HepG2 (cell line): ENCODE data around the gene MORC1. TPM values are rescaled to one million over a fixed set of nuclear protein-coding genes. Genes with fewer than 3 reads are reported as not detected.

ENCODE experiments used
- ATAC-seq: fragments of 200-7000 bp; cut with Tn5 transposase; 3 replicates; pipeline ENCODE4 v1.9.1; 2020; ENCODE audit warnings: mild to moderate bottlenecking, moderate library complexity
- BruUV-seq: library from RNA; stranded (reverse); fragments of 400-500 nt; replicated peaks from 2 replicates; lab custom pipeline; 2021; lab: Mats Ljungman, UMichigan
- CTCF ChIA-PET: fragments of 300-600 bp; formaldehyde crosslinking; extraction: SDS; loops from one replicate; lab custom pipeline; 2021; ENCODE audit warnings: low total read pairs, inconsistent platforms, low intra/inter-chr PET ratio; lab: Yijun Ruan, JAX
- POLR2A ChIA-PET: fragments of 350-600 bp; sonication (Branson Sonifier 250); formaldehyde crosslinking; loops from one replicate; lab custom pipeline; 2020; ENCODE audit warnings: antibody characterized with exemption, inconsistent platforms; lab: Yijun Ruan, JAX
- DNase-seq: peaks from one replicate; pipeline ENCODE4 v3.0.0-alpha.2; 2015; ENCODE audit warnings: low spot score
- FAIRE-seq: peaks from 3 replicates; lab custom pipeline; 2011; peaks lifted over from hg19 to GRCh38; lab: Jason Lieb, UNC
- H2AFZ ChIP-seq: one replicate; pipeline ENCODE4 v1.6.1; 2011; ENCODE audit warnings: low read length, inconsistent platforms
- H3K27ac ChIP-seq: fragments of 300-600 bp; 3 replicates; pipeline ENCODE4 v1.8.0; 2011; ENCODE audit warnings: mixed run types, mild to moderate bottlenecking, mixed read lengths, low read length, inconsistent platforms; ENCODE audit not compliant: insufficient read depth; ENCODE audit errors: extremely low read length
- H3K27me3 ChIP-seq, 2 experiments: fragments of 200-600 bp in 1 of 2; 2 replicates in 1 of 2; 3 replicates in 1 of 2; pipeline versions ENCODE4 v1.6.0 to v1.8.0; 2011; ENCODE audit warnings: low read length in 2 of 2, mild to moderate bottlenecking in 2 of 2, moderate library complexity in 2 of 2, inconsistent platforms in 1 of 2; ENCODE audit not compliant: insufficient read depth in 2 of 2, control insufficient read depth in 1 of 2
- H3K36me3 ChIP-seq, 2 experiments: fragments of 200-600 bp in 1 of 2; replicated peaks in 1 of 2; 2 replicates in 1 of 2; 3 replicates in 1 of 2; pipeline versions ENCODE4 v1.5.1 to v1.8.0; 2011; ENCODE audit warnings: low read length in 2 of 2, inconsistent platforms in 1 of 2; ENCODE audit not compliant: insufficient read depth in 2 of 2, control insufficient read depth in 1 of 2
- H3K4me1 ChIP-seq: 2 replicates; pipeline ENCODE4 v1.5.1; 2012; ENCODE audit warnings: low read length, inconsistent platforms; ENCODE audit not compliant: insufficient read depth
- H3K4me2 ChIP-seq: 2 replicates; pipeline ENCODE4 v1.6.0; 2011; ENCODE audit warnings: low read depth, low read length, inconsistent platforms
- H3K4me3 ChIP-seq, 3 experiments: fragments of 200-600 bp in 1 of 3; sonication (generic), shearing (Covaris generic) in 1 of 3; replicated peaks in 1 of 3; 2 replicates each; pipeline ENCODE4 v1.5.1; 2011 to 2016; ENCODE audit warnings: low read length in 3 of 3, inconsistent platforms in 2 of 3, low read depth in 2 of 3, mild to moderate bottlenecking in 2 of 3, control low read depth in 1 of 3, mixed read lengths in 1 of 3; ENCODE audit not compliant: insufficient read depth in 1 of 3
- H3K79me2 ChIP-seq: one replicate; pipeline ENCODE4 v1.6.1; 2011; ENCODE audit warnings: low read length, inconsistent platforms; ENCODE audit not compliant: insufficient read depth
- H3K9ac ChIP-seq: 2 replicates; pipeline ENCODE4 v1.6.0; 2011; ENCODE audit warnings: mild to moderate bottlenecking, low read depth, low read length, inconsistent platforms; ENCODE audit not compliant: insufficient read depth
- H3K9me3 ChIP-seq: 2 replicates; pipeline ENCODE4 v1.5.1; 2012; ENCODE audit warnings: mild to moderate bottlenecking, low read length
- H4K20me1 ChIP-seq: 2 replicates; pipeline ENCODE4 v1.6.0; 2011; ENCODE audit warnings: inconsistent platforms, mild to moderate bottlenecking, low read length, moderate library complexity; ENCODE audit not compliant: insufficient read depth
- MAFF ChIP-seq: IDR thresholded peaks from 2 replicates; pipeline ENCODE4 v1.6.1; 2011; ENCODE audit warnings: low read depth, low read length, improper control_type of control experiment
- MAFK ChIP-seq, 2 experiments: IDR thresholded peaks in 1 of 2; conservative IDR thresholded peaks in 1 of 2; 2 replicates each; pipeline ENCODE4 v1.6.1; 2011; ENCODE audit warnings: improper control_type of control experiment in 2 of 2, low read length in 2 of 2
- MZF1 ChIP-seq: sonication (generic); formaldehyde crosslinking; IDR thresholded peaks from 2 replicates; pipeline ENCODE4 v1.8.1; 2023; ENCODE audit warnings: mild to moderate bottlenecking, missing genetic modification reagents, borderline replicate concordance
- RELA ChIP-seq: sonication (generic); formaldehyde crosslinking; IDR thresholded peaks from 2 replicates; pipeline ENCODE4 v1.4.0; 2020; ENCODE audit warnings: missing genetic modification reagents
- SMARCE1 ChIP-seq: fragments of 450-650 bp; IDR thresholded peaks from 2 replicates; pipeline ENCODE4 v1.6.1; 2017; ENCODE audit warnings: borderline replicate concordance
- SMC3 ChIP-seq: IDR thresholded peaks from 2 replicates; pipeline ENCODE4 v1.6.1; 2011; ENCODE audit warnings: low read length, improper control_type of control experiment
- STAG1 ChIP-seq: sonication (generic); formaldehyde crosslinking; IDR thresholded peaks from 2 replicates; pipeline ENCODE4 v1.4.0; 2020; ENCODE audit warnings: missing genetic modification reagents
- ZNF570 ChIP-seq: sonication (generic); formaldehyde crosslinking; IDR thresholded peaks from 2 replicates; pipeline ENCODE4 v1.4.0; 2020; ENCODE audit warnings: mild to moderate bottlenecking, missing genetic modification reagents, borderline replicate concordance
- ZNF883 ChIP-seq: sonication (generic); formaldehyde crosslinking; IDR thresholded peaks from 2 replicates; pipeline ENCODE4 v1.5.1; 2020; ENCODE audit warnings: mild to moderate bottlenecking, missing genetic modification reagents; ENCODE audit errors: not compliant biosample characterization
- WGBS: methylation state at CpG from one replicate; pipeline ENCODE4 v1.1.6; 2017; ENCODE audit warnings: low lambda C conversion rate; 5-methylcytosine and 5-hydroxymethylcytosine counted together
- in situ Hi-C: cut with HindIII; loops from 2 replicates; pipeline ENCODE4 v1.10.0; 2017; ENCODE audit warnings: low pct_unique_long_range_greater_than_20kb; ENCODE audit not compliant: extremely low pct_ligation_motif_present
- intact Hi-C: fragments of 100-400 bp; cut with micrococcal nuclease; formaldehyde crosslinking; loops from one replicate; pipeline ENCODE4 v1.10.0; 2022; ENCODE audit not compliant: unreplicated experiment
- polyA plus RNA-seq, 8 experiments: library from polyadenylated mRNA; depleted of rRNA in 3 of 8; stranded (reverse) in 7 of 8; unstranded in 1 of 8; fragments of >200 nt; fragmentation: Illumina TruSeq in 4 of 8; extraction: Trizol in 4 of 8; gene quantifications; 2 replicates each; pipeline versions ENCODE4 v1.2.1 to v1.2.3, GENCODE V29; 2011 to 2016; ENCODE audit warnings: low read depth in 4 of 8, missing spikeins in 1 of 8, mixed read lengths in 1 of 8; ENCODE audit not compliant: insufficient read depth in 1 of 8
- total RNA-seq, 5 experiments: library from RNA; depleted of rRNA; stranded (reverse); fragments of >200 nt; fragmentation: Illumina TruSeq; extraction: Trizol; gene quantifications; 2 replicates each; pipeline ENCODE4 v1.2.3, GENCODE V29; 2016; ENCODE audit warnings: low read depth in 1 of 5
- TF ChIP-seq, protein P1 (sequence below): sonication (generic); formaldehyde crosslinking; IDR thresholded peaks from 2 replicates; pipeline ENCODE4 v1.9.0; 2021; ENCODE audit warnings: missing genetic modification reagents, mild to moderate bottlenecking, borderline replicate concordance
- TF ChIP-seq, protein P2 (sequence below): sonication (generic); formaldehyde crosslinking; IDR thresholded peaks from 2 replicates; pipeline ENCODE4 v1.5.0; 2020; ENCODE audit warnings: mild to moderate bottlenecking, missing genetic modification reagents, moderate library complexity
- TF ChIP-seq, protein P3 (sequence below), 2 experiments: fragments of 450-650 bp in 1 of 2; sonication (generic) in 1 of 2; formaldehyde crosslinking; IDR thresholded peaks; 2 replicates each; pipeline versions ENCODE4 v1.5.0 to v1.8.0; 2020 to 2022; ENCODE audit warnings: mild to moderate bottlenecking in 1 of 2, missing genetic modification reagents in 1 of 2

The MORC1 gene
- total and polyA plus RNA-seq, 2 of the 13 experiments (the other 11 are each of a cell fraction or from before 2014, with no cell fraction given), result not detected

DNA sequence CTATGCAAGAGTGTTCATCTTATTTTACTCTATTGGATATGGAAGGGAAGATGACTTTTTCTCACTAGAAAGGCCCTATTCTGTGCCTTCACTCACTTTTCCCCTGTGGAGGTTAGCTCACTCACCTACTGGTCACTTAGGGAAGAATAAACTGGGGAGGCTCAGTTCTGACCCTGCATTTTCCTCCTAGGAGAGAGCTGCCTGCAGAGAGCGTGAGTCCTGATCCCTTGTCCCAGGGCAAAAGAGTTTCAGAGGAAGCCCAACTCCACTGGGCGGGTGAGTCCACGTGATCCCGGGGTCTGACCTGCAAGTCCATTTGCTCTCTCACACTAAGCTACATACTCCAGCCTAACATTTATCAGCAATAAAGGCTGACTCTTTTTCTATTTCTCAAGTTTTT lies 8.4 kb downstream of the MORC1 start (continued):
- TF ChIP-seq ZNF883 (CRISPR knock-in tag), result no peak
- TF ChIP-seq, protein P1, sequence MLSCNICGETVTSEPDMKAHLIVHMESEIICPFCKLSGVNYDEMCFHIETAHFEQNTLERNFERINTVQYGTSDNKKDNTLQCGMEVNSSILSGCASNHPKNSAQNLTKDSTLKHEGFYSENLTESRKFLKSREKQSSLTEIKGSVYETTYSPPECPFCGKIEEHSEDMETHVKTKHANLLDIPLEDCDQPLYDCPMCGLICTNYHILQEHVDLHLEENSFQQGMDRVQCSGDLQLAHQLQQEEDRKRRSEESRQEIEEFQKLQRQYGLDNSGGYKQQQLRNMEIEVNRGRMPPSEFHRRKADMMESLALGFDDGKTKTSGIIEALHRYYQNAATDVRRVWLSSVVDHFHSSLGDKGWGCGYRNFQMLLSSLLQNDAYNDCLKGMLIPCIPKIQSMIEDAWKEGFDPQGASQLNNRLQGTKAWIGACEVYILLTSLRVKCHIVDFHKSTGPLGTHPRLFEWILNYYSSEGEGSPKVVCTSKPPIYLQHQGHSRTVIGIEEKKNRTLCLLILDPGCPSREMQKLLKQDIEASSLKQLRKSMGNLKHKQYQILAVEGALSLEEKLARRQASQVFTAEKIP, result no peak

DNA sequence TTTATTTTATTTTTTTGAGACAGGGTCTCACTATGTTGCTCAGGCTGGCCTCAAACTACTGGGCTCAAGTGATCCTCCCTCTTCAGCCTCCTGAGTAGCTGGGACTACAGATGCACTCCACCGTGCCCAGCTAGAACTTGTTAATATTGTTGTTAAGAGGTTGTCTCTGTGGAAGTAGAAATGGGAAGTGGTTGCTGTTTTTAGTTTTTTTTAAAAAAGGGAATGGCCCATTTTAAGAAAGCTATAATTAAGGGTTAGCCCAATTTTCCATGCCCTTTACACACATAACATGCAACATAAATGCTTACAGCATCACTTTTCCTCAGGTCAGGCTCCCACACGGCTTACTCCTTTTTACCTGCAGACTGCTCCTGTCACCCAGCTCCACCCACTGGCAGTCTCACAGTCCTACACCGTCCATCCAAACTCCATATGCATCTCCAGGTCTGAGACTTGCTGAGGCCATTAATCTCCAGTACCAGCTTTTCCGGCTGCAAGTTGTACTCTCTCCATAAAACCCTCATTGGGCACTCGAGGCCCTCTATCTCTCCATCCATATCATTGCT lies 19.8 kb downstream of the MORC1 start:
- intact Hi-C loops (no loop called here), in situ Hi-C loops (no loop called here)
- Histone ChIP-seq H3K36me3 (no peaks in the 10 kb centered on the region), H3K27ac (no peak overlapping the region), H3K4me1 (no peaks in the 10 kb centered on the region), H3K9me3 (no peaks in the 10 kb centered on the region), H3K79me2 (no peaks in the 10 kb centered on the region), H3K4me3 (no peak overlapping the region), H4K20me1 (no peaks in the 10 kb centered on the region), H3K4me2 (no peak overlapping the region), H3K9ac (no peak overlapping the region), H3K27me3 (no peaks in the 10 kb centered on the region; a peak in 1 of 5 replicates), H2AFZ (no peak overlapping the region)
- CTCF ChIA-PET, result no interaction called here
- peak; percentile 55 to 68 for TF ChIP-seq MAFK (conservative IDR thresholded peaks at IDR 0.05 in 1 of 2, IDR thresholded peaks at IDR 0.05 in 1 of 2; ENCODE audit: low read length in 2 of 2)
- TF ChIP-seq, protein P2, sequence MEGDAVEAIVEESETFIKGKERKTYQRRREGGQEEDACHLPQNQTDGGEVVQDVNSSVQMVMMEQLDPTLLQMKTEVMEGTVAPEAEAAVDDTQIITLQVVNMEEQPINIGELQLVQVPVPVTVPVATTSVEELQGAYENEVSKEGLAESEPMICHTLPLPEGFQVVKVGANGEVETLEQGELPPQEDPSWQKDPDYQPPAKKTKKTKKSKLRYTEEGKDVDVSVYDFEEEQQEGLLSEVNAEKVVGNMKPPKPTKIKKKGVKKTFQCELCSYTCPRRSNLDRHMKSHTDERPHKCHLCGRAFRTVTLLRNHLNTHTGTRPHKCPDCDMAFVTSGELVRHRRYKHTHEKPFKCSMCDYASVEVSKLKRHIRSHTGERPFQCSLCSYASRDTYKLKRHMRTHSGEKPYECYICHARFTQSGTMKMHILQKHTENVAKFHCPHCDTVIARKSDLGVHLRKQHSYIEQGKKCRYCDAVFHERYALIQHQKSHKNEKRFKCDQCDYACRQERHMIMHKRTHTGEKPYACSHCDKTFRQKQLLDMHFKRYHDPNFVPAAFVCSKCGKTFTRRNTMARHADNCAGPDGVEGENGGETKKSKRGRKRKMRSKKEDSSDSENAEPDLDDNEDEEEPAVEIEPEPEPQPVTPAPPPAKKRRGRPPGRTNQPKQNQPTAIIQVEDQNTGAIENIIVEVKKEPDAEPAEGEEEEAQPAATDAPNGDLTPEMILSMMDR (CRISPR knock-in tag), result peak; percentile 41
- TF ChIP-seq MAFF, result peak; percentile 56
- TF ChIP-seq RELA (CRISPR knock-in tag), result no peak
- no peak for TF ChIP-seq MZF1 (CRISPR knock-in tag)
- TF ChIP-seq, protein P3, sequence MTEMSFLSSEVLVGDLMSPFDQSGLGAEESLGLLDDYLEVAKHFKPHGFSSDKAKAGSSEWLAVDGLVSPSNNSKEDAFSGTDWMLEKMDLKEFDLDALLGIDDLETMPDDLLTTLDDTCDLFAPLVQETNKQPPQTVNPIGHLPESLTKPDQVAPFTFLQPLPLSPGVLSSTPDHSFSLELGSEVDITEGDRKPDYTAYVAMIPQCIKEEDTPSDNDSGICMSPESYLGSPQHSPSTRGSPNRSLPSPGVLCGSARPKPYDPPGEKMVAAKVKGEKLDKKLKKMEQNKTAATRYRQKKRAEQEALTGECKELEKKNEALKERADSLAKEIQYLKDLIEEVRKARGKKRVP (CRISPR knock-in tag; IDR thresholded peaks at IDR 0.05), result no peak
- TF ChIP-seq SMARCE1, result no peak
- TF ChIP-seq SMC3, result peak; percentile 18; the same call in 1 of the 2 replicates
- TF ChIP-seq ZNF570 (CRISPR knock-in tag), result no peak
- TF ChIP-seq STAG1 (CRISPR knock-in tag), result peak; percentile 12; the same call in 1 of the 2 replicates
- WGBS, result 9% methylated on average over 5 of the region's 5 CpGs
- POLR2A ChIA-PET, result no interaction called here
- FAIRE-seq (no peak), DNase-seq (peak; percentile 7), ATAC-seq (peak; percentile 97)
- no TSS peak for BruUV-seq
